Left lung (tissue), 10 donors: Measurements from ENCODE around the gene TYSND1. TPM values are rescaled to one million over a fixed set of nuclear protein-coding genes. Genes with fewer than 3 reads are reported as not detected.

Source experiments
- ATAC-seq: fragments of 200-7000 bp; cut with Tn5 transposase; one replicate; pipeline ENCODE4 v1.9.1; 2020; ENCODE audit warnings: moderate library complexity
- DNase-seq, 4 donors: peaks; one replicate each; pipeline ENCODE4 v3.0.0-alpha.2; 2013 to 2020
- H3K27ac ChIP-seq, 2 donors: fragments of 200-600 bp; sonication (generic) in 1 of 2; one replicate each; pipeline versions ENCODE4 v1.5.0 to v1.8.0; 2020 to 2021
- H3K27me3 ChIP-seq, 2 donors: fragments of 200-600 bp; sonication (generic) in 1 of 2; one replicate each; pipeline versions ENCODE4 v1.5.0 to v1.8.0; 2020 to 2021
- H3K36me3 ChIP-seq, 2 donors: fragments of 200-600 bp; sonication (generic) in 1 of 2; one replicate each; pipeline versions ENCODE4 v1.5.0 to v1.8.0; 2020 to 2021
- H3K4me1 ChIP-seq, 2 donors: fragments of 200-600 bp; one replicate each; pipeline ENCODE4 v1.8.0; 2021
- H3K4me3 ChIP-seq, 2 donors: fragments of 200-600 bp; sonication (generic) in 1 of 2; one replicate each; pipeline versions ENCODE4 v1.5.0 to v1.8.0; 2020 to 2021; ENCODE audit warnings: mild to moderate bottlenecking in 1 of 2
- H3K9me3 ChIP-seq, 2 donors: fragments of 200-600 bp; sonication (generic) in 1 of 2; one replicate each; pipeline versions ENCODE4 v1.5.0 to v1.8.0; 2020 to 2021
- intact Hi-C, 2 donors: fragments of 100-400 bp; cut with DNase I; formaldehyde crosslinking; loops; one replicate each; pipeline versions ENCODE4 v1.11.2 to v1.14.2; 2022
- polyA plus RNA-seq, 6 donors: library from polyadenylated mRNA; unstranded; fragments of 120-200 nt; gene quantifications; one replicate each; pipeline ENCODE4 v1.2.1, GENCODE V29; 2013; ENCODE audit not compliant: insufficient read length in 6 of 6
- total RNA-seq, 2 donors: library from RNA; stranded (reverse); fragmentation: NEBNext Ultra II Directional; extraction: Animal tissue kit (Norgen Biotek cat#: 25700); gene quantifications; one replicate each; pipeline ENCODE4 v1.2.1, GENCODE V29; 2021
- TF ChIP-seq, protein P1 (sequence below), 2 donors: fragments of 200-600 bp; sonication (generic) in 1 of 2; IDR thresholded peaks; one replicate each; pipeline versions ENCODE4 v1.5.0 to v1.8.0; 2021; ENCODE audit warnings: antibody characterized with exemption in 2 of 2
- donor health status: DM: no; HTN: yes; CAD: no.
- donor health status: DM: no; HTN: no; CAD: no.

The TYSND1 gene
- total and polyA plus RNA-seq, 8 donors: 10.2 to 14.5 (median 12.7) TPM

DNA sequence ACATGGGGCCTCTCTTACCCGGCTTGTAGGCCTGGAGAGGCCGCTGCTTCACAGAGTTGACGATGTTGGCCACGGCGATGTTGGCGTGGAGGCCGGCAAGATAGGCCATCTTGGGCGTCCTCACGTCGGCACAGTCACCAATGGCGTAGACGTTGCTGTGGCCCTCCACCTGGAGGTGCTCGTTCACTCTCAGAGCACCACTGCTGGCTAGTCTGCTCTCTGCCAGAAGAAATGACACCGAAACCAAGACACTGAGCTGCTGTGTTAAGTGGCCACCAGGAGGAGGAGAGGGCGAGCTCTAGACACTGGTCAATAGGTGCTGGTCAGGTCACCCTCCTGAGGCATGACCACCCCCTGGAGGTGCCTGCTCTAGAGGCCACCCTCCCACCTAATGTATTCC, 31.6 kb downstream of the TYSND1 start:
- ATAC-seq (no peak), DNase-seq (no peak)
- H3K4me3 ChIP-seq: no peak overlapping the region
- intact Hi-C loops: no loop called here
- peaks cover 0 to 74% of the 10 kb centered on the region in 2 donors for H3K36me3 ChIP-seq
- no peak overlapping the region for H3K27ac ChIP-seq
- no peaks in the 10 kb centered on the region for H3K4me1 ChIP-seq
- TF ChIP-seq, protein P1, sequence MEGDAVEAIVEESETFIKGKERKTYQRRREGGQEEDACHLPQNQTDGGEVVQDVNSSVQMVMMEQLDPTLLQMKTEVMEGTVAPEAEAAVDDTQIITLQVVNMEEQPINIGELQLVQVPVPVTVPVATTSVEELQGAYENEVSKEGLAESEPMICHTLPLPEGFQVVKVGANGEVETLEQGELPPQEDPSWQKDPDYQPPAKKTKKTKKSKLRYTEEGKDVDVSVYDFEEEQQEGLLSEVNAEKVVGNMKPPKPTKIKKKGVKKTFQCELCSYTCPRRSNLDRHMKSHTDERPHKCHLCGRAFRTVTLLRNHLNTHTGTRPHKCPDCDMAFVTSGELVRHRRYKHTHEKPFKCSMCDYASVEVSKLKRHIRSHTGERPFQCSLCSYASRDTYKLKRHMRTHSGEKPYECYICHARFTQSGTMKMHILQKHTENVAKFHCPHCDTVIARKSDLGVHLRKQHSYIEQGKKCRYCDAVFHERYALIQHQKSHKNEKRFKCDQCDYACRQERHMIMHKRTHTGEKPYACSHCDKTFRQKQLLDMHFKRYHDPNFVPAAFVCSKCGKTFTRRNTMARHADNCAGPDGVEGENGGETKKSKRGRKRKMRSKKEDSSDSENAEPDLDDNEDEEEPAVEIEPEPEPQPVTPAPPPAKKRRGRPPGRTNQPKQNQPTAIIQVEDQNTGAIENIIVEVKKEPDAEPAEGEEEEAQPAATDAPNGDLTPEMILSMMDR (IDR thresholded peaks at IDR 0.05): no peak
- H3K27me3 ChIP-seq: no peaks in the 10 kb centered on the region
- H3K9me3 ChIP-seq: no peaks in the 10 kb centered on the region

DNA sequence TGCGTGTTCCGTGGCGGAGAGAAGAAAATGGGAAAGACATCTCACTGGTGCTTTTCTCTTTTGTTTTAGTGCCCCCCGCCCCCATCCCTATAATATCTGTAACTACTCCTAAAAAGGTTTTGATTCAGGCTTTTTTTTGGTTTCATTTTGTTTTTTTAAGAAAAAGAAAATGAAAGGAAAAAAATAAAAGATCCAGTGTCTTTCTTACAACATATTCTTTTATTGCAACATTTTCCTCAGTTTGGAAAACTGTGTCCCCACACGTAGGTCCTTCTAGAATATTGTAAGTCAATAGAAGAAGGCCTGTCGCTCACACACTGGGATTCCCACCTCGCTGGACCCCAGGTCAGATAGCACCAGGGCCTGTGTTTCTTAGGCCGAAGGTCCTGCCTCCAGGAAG, 34.4 kb downstream of the TYSND1 start:
- no peak overlapping the region for H3K27ac ChIP-seq
- intact Hi-C loops: no loop called here
- no peaks in the 10 kb centered on the region for H3K27me3 ChIP-seq
- no peak overlapping the region for H3K4me3 ChIP-seq
- DNase-seq (no peak), ATAC-seq (no peak)
- peaks cover 0 to 66% of the 10 kb centered on the region in 2 donors for H3K36me3 ChIP-seq
- no peaks in the 10 kb centered on the region for H3K4me1 ChIP-seq
- TF ChIP-seq, protein P1 (IDR thresholded peaks at IDR 0.05): no peak
- no peaks in the 10 kb centered on the region for H3K9me3 ChIP-seq

DNA sequence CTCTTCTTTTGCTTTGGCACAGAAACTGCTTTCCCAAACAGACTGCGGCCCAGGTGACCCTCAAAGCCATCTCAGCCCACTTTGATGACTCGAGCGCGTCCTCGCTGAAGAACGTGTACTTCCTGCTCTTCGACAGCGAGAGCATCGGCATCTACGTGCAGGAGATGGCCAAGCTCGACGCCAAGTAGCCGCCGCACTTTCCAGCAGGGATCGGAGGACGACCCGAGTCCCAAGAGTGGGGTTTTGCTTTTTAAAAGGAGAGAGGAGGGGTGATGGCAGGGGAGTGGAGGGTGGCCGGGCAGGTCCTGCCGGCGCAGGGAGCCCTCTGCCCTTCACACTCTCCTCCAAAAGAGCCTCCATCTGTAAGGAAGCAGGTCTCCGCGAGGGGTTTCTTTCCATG, 35.0 kb downstream of the TYSND1 start:
- H3K4me3 ChIP-seq: no peak overlapping the region
- DNase-seq: no peak
- no peaks in the 10 kb centered on the region for H3K4me1 ChIP-seq
- intact Hi-C loops: no loop called here
- peaks cover 0 to 66% of the 10 kb centered on the region in 2 donors for H3K36me3 ChIP-seq
- TF ChIP-seq, protein P1 (IDR thresholded peaks at IDR 0.05): no peak
- H3K9me3 ChIP-seq: no peaks in the 10 kb centered on the region
- H3K27me3 ChIP-seq: no peaks in the 10 kb centered on the region
- H3K27ac ChIP-seq: no peak overlapping the region
- ATAC-seq: no peak

DNA sequence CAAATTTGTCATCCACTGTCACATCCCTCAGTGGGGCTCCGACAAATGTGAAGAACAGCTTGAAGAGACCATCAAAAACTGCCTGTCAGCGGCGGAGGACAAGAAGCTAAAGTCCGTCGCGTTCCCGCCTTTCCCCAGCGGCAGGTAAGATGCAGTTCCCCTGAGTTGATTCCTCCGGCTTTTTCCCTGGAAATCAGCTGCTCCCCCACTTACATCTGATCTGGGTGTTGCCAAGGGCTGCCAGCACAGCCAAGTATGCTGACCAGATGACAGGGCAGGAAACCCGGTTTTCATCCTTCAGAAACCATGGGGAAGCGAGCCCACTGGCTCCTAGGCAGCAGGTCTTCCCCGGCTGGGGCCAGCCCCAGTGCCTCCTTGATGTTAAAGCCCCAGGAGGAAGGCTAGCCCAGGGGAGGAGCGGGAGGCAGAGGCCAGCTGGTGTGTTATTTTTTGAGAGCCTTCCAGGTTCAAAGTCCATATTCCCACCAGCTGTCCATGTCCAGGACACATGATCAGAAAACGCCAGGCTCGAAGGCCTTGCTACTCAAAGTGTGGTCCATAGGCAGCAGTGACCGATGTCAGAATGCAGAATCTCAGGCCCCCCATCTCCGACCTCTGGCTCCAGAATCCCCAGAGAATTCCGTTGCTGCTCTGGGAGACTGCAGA, 37.3 kb downstream of the TYSND1 start:
- Histone ChIP-seq H3K36me3 (peaks cover 0 to 55% of the 10 kb centered on the region in 2 donors), H3K27me3 (no peaks in the 10 kb centered on the region), H3K9me3 (no peaks in the 10 kb centered on the region), H3K4me1 (no peaks in the 10 kb centered on the region), H3K27ac (no peak overlapping the region), H3K4me3 (no peak overlapping the region)
- intact Hi-C loops: no loop called here
- no peak for ATAC-seq
- TF ChIP-seq, protein P1 (IDR thresholded peaks at IDR 0.05): no peak
- no peak for DNase-seq

DNA sequence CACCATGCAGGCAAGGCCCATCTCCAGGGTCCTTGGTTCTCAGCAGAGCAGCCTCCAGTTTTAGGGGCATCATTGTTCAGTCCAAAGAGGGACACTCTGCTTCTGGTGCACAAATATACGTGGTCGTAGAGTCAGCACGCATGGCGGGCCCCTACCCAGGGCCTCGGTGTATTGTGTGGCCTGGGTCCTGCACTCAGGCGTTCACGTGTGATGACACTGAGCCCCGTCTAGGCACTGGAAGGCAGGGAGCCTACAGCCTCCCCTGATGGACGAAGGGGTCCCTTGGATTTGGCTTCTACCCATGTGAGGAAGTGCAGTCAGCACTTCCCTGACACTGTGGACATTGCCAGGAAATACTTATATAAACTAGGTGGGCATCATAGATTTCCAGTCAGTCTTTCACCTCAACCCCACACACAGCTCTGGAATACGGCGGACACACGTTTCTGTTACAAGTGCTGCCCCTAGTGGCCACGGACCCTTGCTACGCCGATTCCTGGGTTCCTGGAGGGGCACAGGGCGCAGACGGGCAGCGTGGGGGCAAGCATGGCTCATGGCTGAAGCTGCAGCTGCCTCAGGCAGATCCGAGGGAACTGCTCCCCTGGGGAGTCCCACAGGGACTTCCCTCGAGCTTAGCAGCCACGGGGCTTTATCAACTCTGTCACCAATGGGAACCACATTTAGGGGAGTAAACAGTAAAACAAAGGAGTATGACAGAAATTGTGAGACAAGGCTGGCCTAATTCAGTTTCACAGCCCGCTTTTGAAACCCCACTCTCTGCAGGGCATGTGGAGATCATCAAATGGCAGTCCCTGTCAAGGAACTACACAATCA, 39.3 kb downstream of the TYSND1 start:
- ATAC-seq (peak; percentile 25), DNase-seq (no peak)
- peaks cover 0 to 35% of the 10 kb centered on the region in 2 donors for H3K36me3 ChIP-seq
- TF ChIP-seq, protein P1 (IDR thresholded peaks at IDR 0.05): peak in 1 of 2 donors; percentile 33
- no peak overlapping the region for H3K4me3 ChIP-seq
- H3K4me1 ChIP-seq: no peaks in the 10 kb centered on the region
- no peak overlapping the region for H3K27ac ChIP-seq
- no peaks in the 10 kb centered on the region for H3K9me3 ChIP-seq
- H3K27me3 ChIP-seq: no peaks in the 10 kb centered on the region
- intact Hi-C loops: no loop called here
